Neural cell (in vitro differentiated cells): ENCODE results near the gene COL3A1. TPM values are rescaled to one million over a fixed set of nuclear protein-coding genes. Genes with fewer than 3 reads are reported as not detected.

Experiments
- H2AFZ ChIP-seq: fragments of 200-600, 300-800 bp; sonication (generic), shearing (Covaris generic); 2 replicates; pipeline ENCODE4 v1.6.0; 2014; ENCODE audit warnings: low read depth, mild to moderate bottlenecking, antibody characterized with exemption, low read length, moderate library complexity
- H3F3A ChIP-seq: fragments of 200-600 bp; shearing (Covaris generic); 2 replicates; pipeline ENCODE4 v1.6.1; 2016; ENCODE audit warnings: mild to moderate bottlenecking, moderate library complexity, mixed read lengths, antibody characterized with exemption, low read length; ENCODE audit not compliant: insufficient read depth, poor library complexity, severe bottlenecking
- H3K27ac ChIP-seq: fragments of 200-600, 300-800 bp; sonication (generic), shearing (Covaris generic); 2 replicates; pipeline ENCODE4 v1.5.1; 2014; ENCODE audit warnings: mild to moderate bottlenecking, low read length, moderate library complexity
- H3K27me3 ChIP-seq: fragments of 300-800, 200-600 bp; sonication (generic), shearing (Covaris generic); 2 replicates; pipeline ENCODE4 v1.6.0; 2014; ENCODE audit warnings: mild to moderate bottlenecking, low read depth, low read length, moderate library complexity; ENCODE audit not compliant: insufficient read depth
- H3K36me3 ChIP-seq: fragments of 300-800, 200-600 bp; sonication (generic), shearing (Covaris generic); 2 replicates; pipeline ENCODE4 v1.5.1; 2014; ENCODE audit warnings: mild to moderate bottlenecking, antibody characterized with exemption, low read length, moderate library complexity; ENCODE audit not compliant: insufficient read depth
- H3K4me2 ChIP-seq: fragments of 300-800, 200-600 bp; sonication (generic), shearing (Covaris generic); 2 replicates; pipeline ENCODE4 v1.6.0; 2014; ENCODE audit warnings: mild to moderate bottlenecking, low read length
- H3K4me3 ChIP-seq: fragments of 300-800, 200-600 bp; sonication (generic), shearing (Covaris generic); 2 replicates; pipeline ENCODE4 v1.5.1; 2014; ENCODE audit warnings: mild to moderate bottlenecking, low read length, moderate library complexity
- H3K79me2 ChIP-seq: fragments of 200-600 bp; shearing (Covaris generic); replicated peaks from 2 replicates; pipeline ENCODE4 v1.6.0; 2014; ENCODE audit warnings: mild to moderate bottlenecking, low read length, moderate library complexity; ENCODE audit not compliant: insufficient read depth
- H3K9ac ChIP-seq: fragments of 300-800, 200-600 bp; sonication (generic), shearing (Covaris generic); 2 replicates; pipeline ENCODE4 v1.6.1; 2016; ENCODE audit warnings: mild to moderate bottlenecking, low read length, mixed read lengths
- H3K9me2 ChIP-seq: fragments of 200-600 bp; shearing (Covaris generic); 2 replicates; pipeline ENCODE4 v1.6.1; 2016; ENCODE audit warnings: mild to moderate bottlenecking, low read length, mixed read lengths; ENCODE audit not compliant: insufficient read depth
- H3K9me3 ChIP-seq: fragments of 200-600, 300-800 bp; sonication (generic), shearing (Covaris generic); 2 replicates; pipeline ENCODE4 v1.6.1; 2016; ENCODE audit warnings: mild to moderate bottlenecking, mixed run types, low read length, moderate library complexity, mixed read lengths
- H4K20me1 ChIP-seq: fragments of 200-600 bp; shearing (Covaris generic); 2 replicates; pipeline ENCODE4 v1.6.1; 2016; ENCODE audit warnings: mild to moderate bottlenecking, mixed run types; ENCODE audit not compliant: insufficient read depth
- CTCF ChIP-seq: fragments of 450-650 bp; IDR thresholded peaks from 2 replicates; pipeline ENCODE4 v1.5.1; 2014; ENCODE audit warnings: antibody characterized with exemption, mild to moderate bottlenecking, moderate library complexity; ENCODE audit not compliant: poor library complexity, severe bottlenecking
- EP300 ChIP-seq: fragments of 450-650 bp; conservative IDR thresholded peaks from 2 replicates; pipeline ENCODE4 v1.6.1; 2014; ENCODE audit warnings: antibody characterized with exemption, mild to moderate bottlenecking, moderate library complexity; ENCODE audit not compliant: poor library complexity, severe bottlenecking
- EZH2 ChIP-seq: fragments of 200-600, 300-800 bp; shearing (Covaris generic), sonication (generic); IDR thresholded peaks from 2 replicates; pipeline ENCODE4 v1.6.1; 2014; ENCODE audit warnings: antibody characterized with exemption, low read length, borderline replicate concordance, mild to moderate bottlenecking; ENCODE audit not compliant: insufficient read depth, poor library complexity, severe bottlenecking
- MXI1 ChIP-seq: fragments of 450-650 bp; conservative IDR thresholded peaks from 2 replicates; pipeline ENCODE4 v1.6.1; 2014; ENCODE audit warnings: antibody characterized with exemption, mild to moderate bottlenecking; ENCODE audit not compliant: poor library complexity, severe bottlenecking
- POLR2AphosphoS5 ChIP-seq: IDR thresholded peaks from 2 replicates; pipeline ENCODE4 v1.6.1; 2012
- RAD21 ChIP-seq: fragments of 450-650 bp; conservative IDR thresholded peaks from 2 replicates; pipeline ENCODE4 v1.6.1; 2014; ENCODE audit warnings: antibody characterized with exemption, mild to moderate bottlenecking, moderate library complexity
- REST ChIP-seq: IDR thresholded peaks from 2 replicates; pipeline ENCODE4 v1.6.1; 2012; ENCODE audit warnings: borderline replicate concordance
- SMC3 ChIP-seq: fragments of 450-650 bp; conservative IDR thresholded peaks from 2 replicates; pipeline ENCODE4 v1.6.1; 2014; ENCODE audit warnings: antibody characterized with exemption, mild to moderate bottlenecking, moderate library complexity; ENCODE audit not compliant: poor library complexity
- TAF1 ChIP-seq: IDR thresholded peaks from 2 replicates; pipeline ENCODE4 v1.6.1; 2012; ENCODE audit warnings: low read depth
- polyA plus RNA-seq: library from polyadenylated mRNA; depleted of rRNA; stranded (reverse); fragments of >200 nt; gene quantifications from 2 replicates; pipeline ENCODE4 v1.2.3, GENCODE V29; 2014

Gene COL3A1
- polyA plus RNA-seq, 1 donor from 2014 or later: 1.3 TPM

GRCh38 chr2:189000221-189000620, 26.0 kb downstream of the COL3A1 start (continued):
- TF ChIP-seq REST: no peak

- H2AFZ ChIP-seq: no peak overlapping the region
- no peaks in the 10 kb centered on the region for H3K9me2 ChIP-seq
- H3K79me2 ChIP-seq: no peaks in the 10 kb centered on the region
- no peak overlapping the region for H3K4me3 ChIP-seq
- no peaks in the 10 kb centered on the region for H3K9me3 ChIP-seq
- H4K20me1 ChIP-seq: no peaks in the 10 kb centered on the region
- H3K4me2 ChIP-seq: no peak overlapping the region
- TF ChIP-seq EZH2: no peak
- no peak for TF ChIP-seq TAF1
- no peak for TF ChIP-seq CTCF
- no peak for TF ChIP-seq MXI1
- TF ChIP-seq SMC3: no peak
- no peak for TF ChIP-seq EP300
- TF ChIP-seq RAD21: no peak
- no peak for TF ChIP-seq REST
- no peak for TF ChIP-seq POLR2AphosphoS5
- no peak overlapping the region for H3K27ac ChIP-seq
- H3K9ac ChIP-seq: no peak overlapping the region
- no peaks in the 10 kb centered on the region for H3K27me3 ChIP-seq
- no peaks in the 10 kb centered on the region for H3K36me3 ChIP-seq
- H3F3A ChIP-seq: no peaks in the 10 kb centered on the region
These were observed 27.9 kb downstream of the COL3A1 start for GRCh38 chr2:189002079-189002478.
